IMR-90 (cell line): ENCODE measurements around the gene RORB. TPM values are rescaled to one million over a fixed set of nuclear protein-coding genes. Genes with fewer than 3 reads are reported as not detected.

Experiments
- ATAC-seq: fragments of 200-7000 bp; cut with Tn5 transposase; 2 replicates; pipeline ENCODE4 v1.9.1; 2020; ENCODE audit warnings: low read depth, mild to moderate bottlenecking, moderate library complexity
- BruUV-seq: library from RNA; stranded (reverse); fragments of 400-500 nt; replicated peaks from 2 replicates; lab custom pipeline; 2021; lab: Mats Ljungman, UMichigan
- CTCF ChIA-PET: fragments of 300-600 bp; formaldehyde crosslinking; extraction: SDS; loops from one replicate; lab custom pipeline; 2021; ENCODE audit warnings: antibody characterized with exemption; lab: Yijun Ruan, JAX
- POLR2A ChIA-PET: fragments of 300-600 bp; sonication (Branson Sonifier 250); formaldehyde crosslinking; loops from one replicate; lab custom pipeline; 2022; ENCODE audit warnings: antibody characterized with exemption; ENCODE audit not compliant: unreplicated experiment; lab: Charles Lee
- DNase-seq: peaks from one replicate; pipeline ENCODE4 v3.0.0; 2013
- H2AFZ ChIP-seq: replicated peaks from 2 replicates; pipeline ENCODE3; 2013; ENCODE audit warnings: low read length, mild to moderate bottlenecking; ENCODE audit not compliant: poor library complexity
- H2AK5ac ChIP-seq: 2 replicates; pipeline ENCODE4 v1.6.1; 2013; ENCODE audit warnings: low read depth, low read length, inconsistent platforms
- H2AK9ac ChIP-seq: replicated peaks from 2 replicates; pipeline ENCODE3; 2013; ENCODE audit warnings: mild to moderate bottlenecking, low read depth, low read length, moderate library complexity; ENCODE audit not compliant: poor library complexity
- H2BK120ac ChIP-seq: 2 replicates; pipeline ENCODE4 v1.6.1; 2013; ENCODE audit warnings: low read depth, low read length, inconsistent platforms
- H2BK15ac ChIP-seq: 3 replicates; pipeline ENCODE4 v1.6.1; 2013; ENCODE audit warnings: low read depth, low read length, inconsistent platforms
- H2BK20ac ChIP-seq: 2 replicates; pipeline ENCODE4 v1.6.1; 2013; ENCODE audit warnings: low read depth, mild to moderate bottlenecking, inconsistent platforms, low read length, moderate library complexity
- H2BK5ac ChIP-seq: 2 replicates; pipeline ENCODE4 v1.6.1; 2013; ENCODE audit warnings: mild to moderate bottlenecking, low read depth, low read length, inconsistent platforms; ENCODE audit not compliant: poor library complexity, severe bottlenecking
- H3K14ac ChIP-seq: replicated peaks from 2 replicates; pipeline ENCODE4 v1.6.1; 2013; ENCODE audit warnings: low read depth, low read length, inconsistent platforms
- H3K18ac ChIP-seq: 2 replicates; pipeline ENCODE4 v1.6.1; 2013; ENCODE audit warnings: low read depth, low read length, control low read depth
- H3K23ac ChIP-seq: 2 replicates; pipeline ENCODE4 v1.6.1; 2013; ENCODE audit warnings: low read depth, low read length, inconsistent platforms
- H3K27ac ChIP-seq: 2 replicates; pipeline ENCODE4 v1.5.1; 2013; ENCODE audit warnings: mild to moderate bottlenecking, control low read depth, low read length; ENCODE audit not compliant: insufficient read depth
- H3K27me3 ChIP-seq: 2 replicates; pipeline ENCODE4 v1.6.1; 2013; ENCODE audit warnings: low read length; ENCODE audit not compliant: control insufficient read depth, insufficient read depth
- H3K36me3 ChIP-seq: 2 replicates; pipeline ENCODE4 v1.6.1; 2013; ENCODE audit warnings: low read length, mixed read lengths; ENCODE audit not compliant: control insufficient read depth, insufficient read depth
- H3K4ac ChIP-seq: 2 replicates; pipeline ENCODE4 v1.6.1; 2013; ENCODE audit warnings: low read depth, low read length, inconsistent platforms
- H3K4me1 ChIP-seq: 2 replicates; pipeline ENCODE4 v1.6.1; 2013; ENCODE audit warnings: low read length, mixed read lengths; ENCODE audit not compliant: control insufficient read depth, insufficient read depth
- H3K4me2 ChIP-seq: 2 replicates; pipeline ENCODE4 v1.6.1; 2013; ENCODE audit warnings: low read depth, mild to moderate bottlenecking, control low read depth, low read length, moderate library complexity
- H3K4me3 ChIP-seq: 2 replicates; pipeline ENCODE4 v1.5.1; 2013; ENCODE audit warnings: low read depth, mild to moderate bottlenecking, control low read depth, low read length, moderate library complexity; ENCODE audit not compliant: insufficient read depth
- H3K56ac ChIP-seq: 2 replicates; pipeline ENCODE4 v1.6.1; 2013; ENCODE audit warnings: low read length, inconsistent platforms; ENCODE audit not compliant: insufficient read depth; ENCODE audit errors: extremely low read depth
- H3K79me1 ChIP-seq, 2 experiments: 2 replicates each; pipeline ENCODE4 v1.6.1; 2013; ENCODE audit warnings: low read length in 2 of 2, inconsistent platforms in 1 of 2, low read depth in 1 of 2
- H3K9ac ChIP-seq: 2 replicates; pipeline ENCODE4 v1.6.1; 2013; ENCODE audit warnings: low read depth, low read length, control low read depth
- H3K9me1 ChIP-seq: 2 replicates; pipeline ENCODE4 v1.6.1; 2013; ENCODE audit warnings: low read length, inconsistent platforms; ENCODE audit not compliant: insufficient read depth
- H3K9me3 ChIP-seq: 2 replicates; pipeline ENCODE4 v1.6.1; 2013; ENCODE audit warnings: low read length; ENCODE audit not compliant: control insufficient read depth, insufficient read depth
- H4K20me1 ChIP-seq: 2 replicates; pipeline ENCODE4 v1.6.1; 2013; ENCODE audit warnings: low read length, inconsistent platforms; ENCODE audit not compliant: insufficient read depth
- H4K5ac ChIP-seq: 2 replicates; pipeline ENCODE4 v1.6.1; 2013; ENCODE audit warnings: mild to moderate bottlenecking, low read depth, low read length, control low read depth
- H4K8ac ChIP-seq, 2 experiments: 2 replicates each; pipeline ENCODE4 v1.6.1; 2013; ENCODE audit warnings: low read depth in 2 of 2, low read length in 2 of 2, control low read depth in 1 of 2, inconsistent platforms in 1 of 2
- H4K91ac ChIP-seq: 2 replicates; pipeline ENCODE4 v1.6.1; 2013; ENCODE audit warnings: low read depth, low read length, inconsistent platforms; ENCODE audit not compliant: insufficient read depth
- BHLHE40 ChIP-seq: fragments of 150-350 bp; IDR thresholded peaks from 2 replicates; pipeline ENCODE4 v1.6.1; 2016; ENCODE audit warnings: mild to moderate bottlenecking, low read depth, low read length
- CEBPB ChIP-seq: IDR thresholded peaks from 2 replicates; pipeline ENCODE4 v1.6.1; 2012; ENCODE audit warnings: low read depth, low read length, improper control_type of control experiment
- CHD1 ChIP-seq: IDR thresholded peaks from 2 replicates; pipeline ENCODE4 v1.6.1; 2012; ENCODE audit warnings: low read depth, low read length, improper control_type of control experiment
- FOS ChIP-seq: fragments of 150-350 bp; IDR thresholded peaks from 2 replicates; pipeline ENCODE4 v1.6.1; 2016; ENCODE audit warnings: low read depth, low read length
- MAFK ChIP-seq: IDR thresholded peaks from 2 replicates; pipeline ENCODE4 v1.6.1; 2012; ENCODE audit warnings: low read depth, low read length, improper control_type of control experiment
- MAZ ChIP-seq: IDR thresholded peaks from 2 replicates; pipeline ENCODE4 v1.6.1; 2012; ENCODE audit warnings: low read depth, mild to moderate bottlenecking, low read length, improper control_type of control experiment, moderate library complexity, borderline replicate concordance
- MXI1 ChIP-seq: IDR thresholded peaks from 2 replicates; pipeline ENCODE4 v1.6.1; 2012; ENCODE audit warnings: low read depth, mild to moderate bottlenecking, low read length, moderate library complexity, borderline replicate concordance
- NFE2L2 ChIP-seq: fragments of 150-350 bp; IDR thresholded peaks from 2 replicates; pipeline ENCODE4 v1.6.1; 2016; ENCODE audit warnings: low read depth, mild to moderate bottlenecking, low read length
- RAD21 ChIP-seq: IDR thresholded peaks from 2 replicates; pipeline ENCODE4 v1.6.1; 2012; ENCODE audit warnings: low read length, improper control_type of control experiment
- RCOR1 ChIP-seq: IDR thresholded peaks from 2 replicates; pipeline ENCODE4 v1.6.1; 2012; ENCODE audit warnings: mild to moderate bottlenecking, low read length, improper control_type of control experiment; ENCODE audit not compliant: insufficient replicate concordance
- RFX5 ChIP-seq: IDR thresholded peaks from 2 replicates; pipeline ENCODE4 v1.8.0; 2012; ENCODE audit warnings: low read depth, mild to moderate bottlenecking, low read length, moderate library complexity
- WGBS, 2 experiments: methylation state at CpG; one replicate each; pipeline versions ENCODE4 v1.1.5 to v1.1.7; 2013; ENCODE audit warnings: missing lambda C conversion rate in 2 of 2; ENCODE audit not compliant: insufficient read length in 1 of 2; ENCODE audit errors: extremely low coverage in 2 of 2; 5-methylcytosine and 5-hydroxymethylcytosine counted together
- dilution Hi-C: fragments of 300-500 bp; cut with HindIII; formaldehyde crosslinking; loops from one replicate; pipeline ENCODE4 v1.14.3; 2018; ENCODE audit warnings: low sequenced_read_pairs; ENCODE audit not compliant: unreplicated experiment
- in situ Hi-C: fragments of 300-500 bp; cut with MboI; formaldehyde crosslinking; loops from 3 replicates; pipeline ENCODE4 v1.14.3; 2019; ENCODE audit warnings: low sequenced_read_pairs, inconsistent platforms, mixed read lengths
- intact Hi-C: fragments of 100-400 bp; cut with micrococcal nuclease; formaldehyde crosslinking; loops from 2 replicates; pipeline ENCODE4 v1.10.0; 2022
- polyA plus RNA-seq, 3 experiments: library from polyadenylated mRNA; depleted of rRNA; stranded (reverse); fragments of >200 nt; gene quantifications; 2 replicates each; pipeline ENCODE4 v1.2.3, GENCODE V29; 2012; ENCODE audit warnings: low replicate concordance in 1 of 3
- total RNA-seq: library from RNA; depleted of rRNA; stranded (reverse); fragments of >200 nt; gene quantifications from 2 replicates; pipeline ENCODE4 v1.2.3, GENCODE V29; 2012
- TF ChIP-seq, protein P1 (sequence below): fragments of 150-350 bp; IDR thresholded peaks from 2 replicates; pipeline ENCODE4 v1.6.1; 2017; ENCODE audit warnings: mild to moderate bottlenecking, antibody characterized with exemption, low read length, low read depth
- TF ChIP-seq, protein P2 (sequence below): conservative IDR thresholded peaks from 2 replicates; pipeline ENCODE4 v1.5.1; 2012; ENCODE audit warnings: mild to moderate bottlenecking, low read depth, low read length, improper control_type of control experiment
- TF ChIP-seq, protein P3 (sequence below): fragments of 150-350 bp; IDR thresholded peaks from 2 replicates; pipeline ENCODE4 v1.6.1; 2016; ENCODE audit warnings: low read depth, mild to moderate bottlenecking, low read length, moderate library complexity, borderline replicate concordance

The RORB gene
- total and polyA plus RNA-seq, 2 of the 4 experiments (the other 2 are of a cell fraction) = not detected

DNA sequence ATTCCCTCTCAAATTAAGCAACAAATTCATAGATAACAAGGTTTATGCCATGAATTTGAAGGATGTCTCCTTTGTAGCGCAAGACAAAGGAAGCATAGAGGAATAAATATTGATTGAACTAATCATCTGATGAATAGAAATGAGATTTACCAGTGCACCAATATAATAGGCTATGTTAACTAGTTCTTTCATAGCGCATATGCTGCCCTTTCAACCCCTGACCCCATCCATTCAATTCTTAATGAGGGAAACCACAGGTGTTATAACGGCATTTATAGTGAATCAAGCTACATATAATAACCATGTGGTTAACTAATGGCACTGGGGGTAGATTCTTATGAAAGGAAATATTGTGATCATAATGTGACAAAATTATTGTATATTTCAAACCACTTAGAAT lies 6.5 kb downstream of the RORB start:
- H3K27me3 ChIP-seq = peaks cover 23% of the 10 kb centered on the region
- intact Hi-C loops = no loop called here
- no peak overlapping the region for H4K5ac ChIP-seq
- no peak overlapping the region for H3K4me3 ChIP-seq
- BruUV-seq = no TSS peak
- H4K20me1 ChIP-seq = no peaks in the 10 kb centered on the region
- DNase-seq = no peak
- H2AFZ ChIP-seq = no peak overlapping the region
- no peak overlapping the region for H4K91ac ChIP-seq
- H3K9ac ChIP-seq = no peak overlapping the region
- POLR2A ChIA-PET = no interaction called here
- H3K4me1 ChIP-seq = no peaks in the 10 kb centered on the region
- H3K79me1 ChIP-seq = no peaks in the 10 kb centered on the region
- H2AK9ac ChIP-seq = no peak overlapping the region
- no peaks in the 10 kb centered on the region for H3K9me1 ChIP-seq
- H2BK20ac ChIP-seq = no peak overlapping the region
- no CpG with 5 or more reads among the region's 3 CpGs for WGBS, 2 experiments
- no peak overlapping the region for H3K27ac ChIP-seq
- no peaks in the 10 kb centered on the region for H3K9me3 ChIP-seq
- H3K4ac ChIP-seq = no peak overlapping the region
- ATAC-seq = no peak
- no peak overlapping the region for H3K4me2 ChIP-seq
- H3K14ac ChIP-seq = no peak overlapping the region
- dilution Hi-C loops = no loop called here
- H2AK5ac ChIP-seq = no peak overlapping the region
- no peak overlapping the region for H2BK15ac ChIP-seq
- H3K56ac ChIP-seq = no peak overlapping the region
- no peak overlapping the region for H4K8ac ChIP-seq
- no peak overlapping the region for H3K18ac ChIP-seq
- in situ Hi-C loops = no loop called here
- no peak overlapping the region for H2BK120ac ChIP-seq
- H2BK5ac ChIP-seq = no peak overlapping the region
- H3K36me3 ChIP-seq = no peaks in the 10 kb centered on the region
- H3K23ac ChIP-seq = no peak overlapping the region
- CTCF ChIA-PET = no interaction called here
- no peak for TF ChIP-seq RAD21
- no peak for TF ChIP-seq CHD1
- TF ChIP-seq BHLHE40 = no peak
- TF ChIP-seq MXI1 = no peak
- no peak for TF ChIP-seq CEBPB
- TF ChIP-seq, protein P1, sequence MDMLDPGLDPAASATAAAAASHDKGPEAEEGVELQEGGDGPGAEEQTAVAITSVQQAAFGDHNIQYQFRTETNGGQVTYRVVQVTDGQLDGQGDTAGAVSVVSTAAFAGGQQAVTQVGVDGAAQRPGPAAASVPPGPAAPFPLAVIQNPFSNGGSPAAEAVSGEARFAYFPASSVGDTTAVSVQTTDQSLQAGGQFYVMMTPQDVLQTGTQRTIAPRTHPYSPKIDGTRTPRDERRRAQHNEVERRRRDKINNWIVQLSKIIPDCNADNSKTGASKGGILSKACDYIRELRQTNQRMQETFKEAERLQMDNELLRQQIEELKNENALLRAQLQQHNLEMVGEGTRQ = no peak
- TF ChIP-seq, protein P2, sequence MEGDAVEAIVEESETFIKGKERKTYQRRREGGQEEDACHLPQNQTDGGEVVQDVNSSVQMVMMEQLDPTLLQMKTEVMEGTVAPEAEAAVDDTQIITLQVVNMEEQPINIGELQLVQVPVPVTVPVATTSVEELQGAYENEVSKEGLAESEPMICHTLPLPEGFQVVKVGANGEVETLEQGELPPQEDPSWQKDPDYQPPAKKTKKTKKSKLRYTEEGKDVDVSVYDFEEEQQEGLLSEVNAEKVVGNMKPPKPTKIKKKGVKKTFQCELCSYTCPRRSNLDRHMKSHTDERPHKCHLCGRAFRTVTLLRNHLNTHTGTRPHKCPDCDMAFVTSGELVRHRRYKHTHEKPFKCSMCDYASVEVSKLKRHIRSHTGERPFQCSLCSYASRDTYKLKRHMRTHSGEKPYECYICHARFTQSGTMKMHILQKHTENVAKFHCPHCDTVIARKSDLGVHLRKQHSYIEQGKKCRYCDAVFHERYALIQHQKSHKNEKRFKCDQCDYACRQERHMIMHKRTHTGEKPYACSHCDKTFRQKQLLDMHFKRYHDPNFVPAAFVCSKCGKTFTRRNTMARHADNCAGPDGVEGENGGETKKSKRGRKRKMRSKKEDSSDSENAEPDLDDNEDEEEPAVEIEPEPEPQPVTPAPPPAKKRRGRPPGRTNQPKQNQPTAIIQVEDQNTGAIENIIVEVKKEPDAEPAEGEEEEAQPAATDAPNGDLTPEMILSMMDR = no peak
- TF ChIP-seq, protein P3, sequence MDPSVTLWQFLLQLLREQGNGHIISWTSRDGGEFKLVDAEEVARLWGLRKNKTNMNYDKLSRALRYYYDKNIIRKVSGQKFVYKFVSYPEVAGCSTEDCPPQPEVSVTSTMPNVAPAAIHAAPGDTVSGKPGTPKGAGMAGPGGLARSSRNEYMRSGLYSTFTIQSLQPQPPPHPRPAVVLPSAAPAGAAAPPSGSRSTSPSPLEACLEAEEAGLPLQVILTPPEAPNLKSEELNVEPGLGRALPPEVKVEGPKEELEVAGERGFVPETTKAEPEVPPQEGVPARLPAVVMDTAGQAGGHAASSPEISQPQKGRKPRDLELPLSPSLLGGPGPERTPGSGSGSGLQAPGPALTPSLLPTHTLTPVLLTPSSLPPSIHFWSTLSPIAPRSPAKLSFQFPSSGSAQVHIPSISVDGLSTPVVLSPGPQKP = no peak
- no peak for TF ChIP-seq MAZ
- TF ChIP-seq RFX5 = no peak
- TF ChIP-seq FOS = no peak
- TF ChIP-seq NFE2L2 = no peak
- TF ChIP-seq MAFK = no peak
- TF ChIP-seq RCOR1 = no peak
